Stimulated activated CD8-positive, alpha-beta memory T cell treated with anti-CD3 and anti-CD28 coated beads, Interleukin-4, amount 100 ng/mL, for 1 hour (primary cell): ENCODE data around the gene EFNA1.
A peak's percentile ranks its signal among the peaks of the same experiment; 100 is the strongest.

Source experiments
- DNase-seq, 2 donors: peaks; one replicate each; pipeline ENCODE4 v3.0.0-alpha.2; 2020; ENCODE audit warnings: low read depth in 2 of 2, low spot score in 1 of 2

EFNA1 gene

DNA sequence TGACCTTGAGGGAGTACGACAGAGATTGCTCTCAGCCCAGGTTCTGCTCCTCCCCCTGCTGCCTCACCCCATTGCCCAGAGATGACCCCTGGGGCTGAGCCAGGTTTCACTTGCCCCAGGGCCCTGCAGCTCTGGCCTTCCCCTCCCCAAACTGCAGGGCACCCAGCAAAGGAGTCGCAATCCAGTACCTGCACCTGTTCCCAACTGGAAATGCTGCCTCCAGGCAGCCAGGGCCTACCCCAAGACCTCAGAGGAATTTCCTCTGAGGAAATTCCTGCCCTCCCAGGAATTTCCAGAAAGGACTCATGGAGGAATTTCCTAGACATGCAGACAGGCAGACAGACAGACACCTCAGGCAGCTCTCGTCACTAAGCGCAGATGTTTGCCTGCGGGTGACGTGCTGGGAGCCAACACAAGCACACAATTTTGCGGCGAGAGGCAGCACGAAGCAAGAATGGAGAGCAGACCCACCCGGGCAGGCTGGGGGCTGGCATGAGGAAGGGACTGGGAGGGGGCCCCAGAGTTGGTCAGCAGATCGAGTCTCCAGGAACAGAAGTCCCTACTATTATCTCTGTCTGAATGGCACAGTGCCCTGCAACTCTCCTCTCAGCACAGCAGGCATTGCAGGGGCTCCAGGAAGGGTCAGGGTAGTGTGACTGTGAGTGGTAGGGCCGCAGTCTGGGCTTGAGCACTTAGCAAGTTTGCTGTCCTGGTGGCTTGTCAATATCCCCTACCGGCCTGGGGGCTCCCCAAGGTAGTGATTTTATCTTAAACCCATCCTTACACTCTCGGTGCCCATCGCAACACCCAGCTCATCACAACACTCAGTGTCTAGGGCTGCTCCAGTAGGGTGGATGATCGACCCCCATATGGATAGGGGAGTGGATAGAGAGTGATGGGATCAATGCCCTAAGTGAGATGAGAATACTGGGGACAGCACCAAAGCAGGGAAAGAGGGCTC is 2.9 kb upstream of the EFNA1 start:
- DNase-seq, result no peak

DNA sequence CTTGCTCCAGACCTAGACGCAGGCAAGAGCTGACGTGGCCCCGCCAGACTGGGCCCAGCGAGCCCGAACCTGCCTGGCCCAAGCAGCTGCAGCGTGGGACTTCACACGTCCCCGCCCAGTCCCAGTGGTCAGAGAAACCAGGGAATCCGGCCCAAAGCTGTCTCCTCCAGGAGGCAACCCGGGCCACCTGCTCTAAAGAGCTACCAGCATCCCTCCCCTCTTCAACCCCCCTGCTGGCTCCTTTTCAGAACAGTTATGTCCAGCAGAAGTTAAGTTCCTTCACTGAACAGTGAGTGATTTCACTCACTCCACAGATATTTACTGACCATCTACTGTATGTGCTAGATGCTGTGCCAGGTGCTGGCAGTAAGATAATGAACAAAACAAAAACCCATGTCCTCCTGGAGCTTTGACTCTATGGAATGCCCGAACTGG is 2.1 kb upstream of the EFNA1 start:
- DNase-seq, result no peak

DNA sequence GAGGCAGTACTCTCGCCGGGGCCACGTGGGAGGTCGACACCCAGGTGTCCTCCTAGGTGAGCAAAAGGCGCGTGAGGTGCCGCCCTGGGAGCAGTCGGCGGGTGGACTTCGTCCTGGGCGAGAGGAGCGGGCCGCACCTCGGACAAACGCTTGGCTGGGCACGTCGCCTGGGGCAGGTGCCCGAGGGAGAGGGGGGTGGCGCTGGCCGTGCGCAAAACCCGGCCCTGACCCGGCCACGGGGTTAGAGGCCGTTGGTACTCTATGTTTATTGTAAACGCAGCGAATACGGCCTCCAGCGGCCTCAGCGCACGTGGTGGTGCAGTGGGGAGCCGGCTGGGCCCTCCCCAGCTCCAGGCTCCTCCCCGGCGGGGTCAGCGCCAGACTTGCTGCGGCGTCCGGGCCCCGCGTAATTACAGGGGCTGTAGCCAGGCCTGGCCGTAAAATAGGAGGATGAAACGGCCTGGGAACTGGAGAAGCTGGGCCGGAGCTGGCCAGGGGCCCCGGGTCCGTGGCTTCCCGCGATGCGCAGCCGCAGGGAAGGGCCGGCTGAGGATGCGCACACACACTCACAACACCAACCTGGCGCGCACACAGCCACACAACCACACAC is 1.6 kb upstream of the EFNA1 start:
- no peak for DNase-seq

DNA sequence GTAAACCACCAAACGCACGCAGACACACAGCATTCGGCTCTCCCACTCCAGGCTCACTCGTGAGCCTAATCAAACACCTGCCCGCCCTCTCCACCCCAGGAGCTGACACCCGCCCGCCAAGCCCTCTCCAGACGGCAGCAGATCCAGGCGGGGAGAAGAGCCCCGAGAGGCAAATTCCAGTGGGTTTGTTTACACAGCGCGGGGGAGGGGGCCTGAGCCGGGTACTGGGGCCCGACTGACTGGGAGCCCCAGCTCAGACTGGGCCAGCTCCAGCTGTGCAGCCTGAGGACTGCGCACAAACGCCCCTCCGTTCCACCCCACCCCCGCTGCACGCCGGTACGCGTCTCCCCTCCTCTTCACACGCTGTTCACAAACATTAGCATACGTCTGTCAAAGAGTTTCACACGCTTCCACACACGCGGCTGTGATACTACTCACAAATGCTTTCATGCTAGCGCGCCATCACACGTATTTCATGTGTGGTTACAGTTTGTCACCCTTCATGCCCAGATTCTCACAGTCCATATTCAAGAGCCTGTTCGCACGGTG is 1.0 kb upstream of the EFNA1 start:
- DNase-seq, result no peak

DNA sequence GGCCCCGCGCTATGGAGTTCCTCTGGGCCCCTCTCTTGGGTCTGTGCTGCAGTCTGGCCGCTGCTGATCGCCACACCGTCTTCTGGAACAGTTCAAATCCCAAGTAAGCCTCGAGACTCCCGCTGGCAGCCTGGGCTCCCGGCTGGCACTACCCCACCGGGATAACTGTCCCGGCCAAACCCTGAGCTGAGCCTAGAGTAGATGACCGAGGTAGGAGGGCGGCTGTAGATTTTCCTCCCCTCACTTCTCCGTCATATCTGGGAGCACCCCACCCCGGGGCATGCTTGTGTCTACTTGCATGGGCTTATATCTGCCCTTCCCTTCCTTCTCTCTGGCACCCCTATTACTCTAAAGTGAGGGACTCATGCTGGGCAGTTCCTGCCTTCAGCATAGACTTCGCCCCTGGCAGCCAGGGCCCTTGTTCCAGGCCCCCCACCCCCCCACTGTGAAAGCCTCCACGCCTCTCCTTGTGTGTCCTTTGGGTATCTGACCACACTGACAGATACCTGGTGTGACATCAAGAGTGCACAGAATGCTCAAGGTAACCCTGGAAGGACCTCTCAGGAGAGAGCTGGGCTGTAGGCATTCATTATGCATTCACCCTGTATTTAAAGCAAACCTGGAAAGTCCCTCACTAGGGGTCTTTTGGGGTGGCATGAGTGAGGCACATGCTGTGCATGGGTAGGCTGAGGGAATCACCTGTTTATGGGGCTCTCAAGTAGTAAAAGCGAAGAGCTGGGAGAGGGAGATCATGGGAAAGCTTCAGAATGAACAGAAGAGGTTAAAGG is 485 bp downstream of the EFNA1 start:
- no peak for DNase-seq

DNA sequence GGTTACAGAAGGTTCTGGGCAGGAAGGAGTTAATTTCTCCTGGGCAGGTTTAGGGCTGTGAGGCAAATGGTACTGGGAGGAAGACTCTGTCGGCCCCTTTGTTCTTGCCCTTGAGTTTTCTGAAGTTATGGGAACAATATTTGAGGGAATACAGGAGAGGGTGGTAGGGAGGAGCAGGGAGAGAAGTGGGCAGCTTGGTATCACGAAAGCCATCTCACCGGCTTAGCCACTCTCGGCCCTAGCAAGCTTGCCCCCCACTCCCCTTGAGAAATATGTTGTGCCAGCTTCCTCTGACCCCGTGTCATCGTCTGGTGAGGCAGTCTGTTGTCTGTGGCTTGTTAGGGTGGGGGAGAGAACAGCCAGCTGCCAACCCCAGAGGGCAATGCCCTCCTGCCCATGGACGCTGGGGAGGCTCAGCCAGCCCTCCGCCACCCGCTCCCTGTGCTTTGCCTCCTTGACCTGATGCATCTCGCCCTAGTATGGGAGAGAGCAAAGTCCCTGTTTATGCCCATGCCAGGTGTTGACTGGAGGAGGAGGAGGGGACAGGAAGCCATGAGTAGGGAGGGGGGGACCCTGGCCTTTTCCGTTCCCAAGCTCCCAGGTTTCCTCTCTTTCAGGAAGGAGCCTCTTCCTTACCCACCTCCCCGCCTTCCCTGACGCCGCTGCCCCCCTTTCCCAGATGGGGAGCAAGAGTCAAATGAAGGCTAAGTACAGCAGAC is 1.2 kb downstream of the EFNA1 start:
- no peak for DNase-seq

DNA sequence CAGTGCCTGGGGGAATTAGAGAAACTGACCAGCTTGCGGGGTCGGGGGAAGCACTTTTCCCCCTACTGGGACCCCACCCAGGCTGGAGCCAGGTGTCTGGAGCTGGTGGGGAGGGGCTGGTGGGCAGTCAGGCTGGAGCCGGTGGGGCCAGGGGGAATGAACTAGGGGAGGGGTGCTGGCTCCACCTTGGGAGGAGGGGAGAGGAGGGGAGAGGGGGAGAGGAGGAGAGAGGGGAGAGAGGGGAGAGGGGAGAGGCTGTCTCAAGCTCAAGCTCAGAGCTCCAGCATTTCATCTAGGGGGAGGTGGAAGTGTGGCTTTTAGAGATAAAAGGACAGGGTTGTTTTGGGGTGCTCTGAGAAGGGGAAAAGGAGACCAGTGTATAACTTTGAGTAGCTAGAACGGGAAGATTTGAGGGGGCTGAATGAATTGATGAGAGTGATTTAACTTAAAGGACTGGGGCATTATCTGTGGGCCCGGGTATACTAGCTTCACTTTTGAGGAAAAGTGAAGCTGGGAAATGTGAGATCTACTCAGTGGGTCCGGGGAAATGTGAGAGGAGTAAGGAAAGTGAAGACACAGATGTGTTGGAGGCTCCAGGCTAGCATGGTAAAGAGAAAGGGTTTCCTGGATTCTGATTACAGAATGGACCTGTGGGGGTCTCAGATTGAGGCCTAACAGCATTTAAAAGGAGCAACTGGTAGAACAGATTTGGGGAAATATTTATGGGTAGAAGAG is 2.8 kb downstream of the EFNA1 start:
- no peak for DNase-seq

DNA sequence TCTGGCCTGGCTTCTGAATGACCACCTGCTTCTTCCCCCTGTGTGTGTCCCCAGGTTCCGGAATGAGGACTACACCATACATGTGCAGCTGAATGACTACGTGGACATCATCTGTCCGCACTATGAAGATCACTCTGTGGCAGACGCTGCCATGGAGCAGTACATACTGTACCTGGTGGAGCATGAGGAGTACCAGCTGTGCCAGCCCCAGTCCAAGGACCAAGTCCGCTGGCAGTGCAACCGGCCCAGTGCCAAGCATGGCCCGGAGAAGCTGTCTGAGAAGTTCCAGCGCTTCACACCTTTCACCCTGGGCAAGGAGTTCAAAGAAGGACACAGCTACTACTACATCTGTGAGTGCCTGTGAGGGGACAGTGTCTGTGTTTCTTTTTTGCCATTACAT is 3.6 kb downstream of the EFNA1 start:
- no peak for DNase-seq

DNA sequence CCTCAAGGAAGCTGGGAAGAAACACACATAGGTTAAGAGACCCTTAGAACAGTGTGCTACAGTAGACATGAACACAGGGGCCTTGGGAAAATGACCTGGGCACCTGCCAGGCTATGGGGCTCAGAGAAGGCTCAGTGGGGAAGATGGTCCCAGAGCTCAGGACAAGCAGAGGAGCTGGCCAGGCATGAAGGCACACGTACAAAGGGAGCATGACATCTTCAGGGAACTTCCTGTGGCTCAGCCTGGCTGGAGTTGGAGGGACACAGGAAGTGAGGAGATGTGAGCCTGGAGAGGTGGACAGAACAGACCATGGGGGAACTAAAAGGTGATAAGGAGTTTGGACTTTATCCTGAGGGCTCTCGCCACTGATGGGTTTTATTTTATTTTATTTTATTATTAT is 4.2 kb downstream of the EFNA1 start:
- no peak for DNase-seq

DNA sequence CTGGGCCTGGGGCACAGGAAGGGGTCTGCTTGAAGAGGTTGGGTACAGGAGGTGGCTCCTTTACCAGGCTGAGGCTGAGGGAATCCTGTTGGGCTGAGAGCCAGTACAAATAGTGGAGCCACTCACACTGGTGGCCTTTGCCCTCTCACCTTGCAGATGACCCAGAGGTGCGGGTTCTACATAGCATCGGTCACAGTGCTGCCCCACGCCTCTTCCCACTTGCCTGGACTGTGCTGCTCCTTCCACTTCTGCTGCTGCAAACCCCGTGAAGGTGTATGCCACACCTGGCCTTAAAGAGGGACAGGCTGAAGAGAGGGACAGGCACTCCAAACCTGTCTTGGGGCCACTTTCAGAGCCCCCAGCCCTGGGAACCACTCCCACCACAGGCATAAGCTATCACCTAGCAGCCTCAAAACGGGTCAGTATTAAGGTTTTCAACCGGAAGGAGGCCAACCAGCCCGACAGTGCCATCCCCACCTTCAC is 6.2 kb downstream of the EFNA1 start:
- no peak for DNase-seq

DNA sequence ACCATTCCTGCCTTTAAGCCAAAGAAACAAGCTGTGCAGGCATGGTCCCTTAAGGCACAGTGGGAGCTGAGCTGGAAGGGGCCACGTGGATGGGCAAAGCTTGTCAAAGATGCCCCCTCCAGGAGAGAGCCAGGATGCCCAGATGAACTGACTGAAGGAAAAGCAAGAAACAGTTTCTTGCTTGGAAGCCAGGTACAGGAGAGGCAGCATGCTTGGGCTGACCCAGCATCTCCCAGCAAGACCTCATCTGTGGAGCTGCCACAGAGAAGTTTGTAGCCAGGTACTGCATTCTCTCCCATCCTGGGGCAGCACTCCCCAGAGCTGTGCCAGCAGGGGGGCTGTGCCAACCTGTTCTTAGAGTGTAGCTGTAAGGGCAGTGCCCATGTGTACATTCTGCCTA is 6.6 kb downstream of the EFNA1 start:
- no peak for DNase-seq

DNA sequence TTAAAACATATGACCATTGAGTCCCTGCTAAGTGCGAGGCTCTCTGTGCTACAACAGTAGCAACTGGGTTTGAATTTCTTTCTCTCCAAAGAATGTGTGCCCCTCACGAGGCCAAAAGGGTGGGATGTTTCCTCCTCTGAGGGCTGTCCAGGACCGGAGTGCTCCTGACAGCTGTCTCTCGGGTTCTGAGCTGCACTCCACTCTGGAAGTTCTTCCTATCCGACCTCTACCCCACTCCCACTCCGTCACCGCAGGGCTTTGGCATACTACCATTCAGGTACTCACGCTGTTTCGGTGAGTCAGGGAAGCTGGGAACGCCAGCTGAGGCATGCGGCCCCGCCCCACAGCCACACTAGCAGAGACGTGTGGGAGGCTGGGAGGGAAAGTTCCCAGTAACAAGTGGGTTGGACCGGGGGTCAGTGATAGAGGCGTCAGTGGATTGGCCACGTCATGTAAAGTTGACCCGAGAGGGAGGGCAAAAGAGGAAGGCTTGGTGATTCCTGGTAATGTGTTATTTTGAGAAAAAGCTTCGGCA is 7.3 kb downstream of the EFNA1 start:
- no peak for DNase-seq

DNA sequence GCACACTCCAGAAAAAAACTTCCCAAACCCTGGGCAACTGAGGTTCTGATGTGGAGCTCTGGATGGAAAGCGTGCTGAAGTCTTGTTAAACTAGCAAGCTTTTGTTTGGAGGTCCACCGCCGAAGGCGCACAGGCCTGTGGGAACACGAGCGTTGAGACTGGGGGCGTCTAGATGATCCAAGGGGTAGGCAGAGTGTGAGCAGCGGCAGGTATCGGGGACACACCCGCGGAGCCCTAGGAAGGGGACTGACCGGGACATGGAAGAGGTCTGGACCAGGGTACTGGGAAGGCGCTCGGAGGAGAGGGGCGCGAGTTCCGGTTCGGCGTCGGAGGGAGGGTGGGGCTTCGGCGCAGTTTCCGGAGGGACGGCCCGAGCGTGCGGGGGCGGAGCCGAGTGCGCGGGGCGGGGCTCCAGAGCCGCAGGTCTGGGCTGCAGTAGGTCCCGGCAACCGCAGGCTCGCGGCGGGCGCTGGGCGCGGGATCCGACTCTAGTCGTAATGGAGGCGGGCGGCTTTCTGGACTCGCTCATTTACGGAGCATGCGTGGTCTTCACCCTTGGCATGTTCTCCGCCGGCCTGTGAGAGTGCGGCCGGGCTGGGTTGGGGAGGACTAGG is 7.8 kb downstream of the EFNA1 start, which contains the start of gene SLC50A1:
SLC50A1 (plus strand) TSS at position 438 of the 614 bp plus-strand sequence; CDS start at position 498, 60 bp downstream.
- DNase-seq, result peak; percentile 84 to 87

DNA sequence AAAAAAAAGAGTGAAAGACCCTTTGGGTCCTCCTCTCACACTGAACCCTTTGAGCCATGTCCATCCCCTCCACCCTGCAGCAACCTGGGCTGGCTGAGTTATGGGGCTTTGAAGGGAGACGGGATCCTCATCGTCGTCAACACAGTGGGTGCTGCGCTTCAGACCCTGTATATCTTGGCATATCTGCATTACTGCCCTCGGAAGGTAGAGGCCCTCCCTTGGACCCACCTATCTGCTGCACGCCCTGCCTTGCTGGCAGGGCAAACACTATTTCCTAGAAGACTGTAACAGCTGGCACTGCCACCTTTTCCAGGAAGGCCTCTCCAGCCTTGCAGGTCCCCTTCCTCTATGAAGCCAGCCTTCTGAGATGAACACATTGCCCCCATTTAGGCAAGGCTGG is 9.1 kb downstream of the EFNA1 start:
- no peak for DNase-seq

DNA sequence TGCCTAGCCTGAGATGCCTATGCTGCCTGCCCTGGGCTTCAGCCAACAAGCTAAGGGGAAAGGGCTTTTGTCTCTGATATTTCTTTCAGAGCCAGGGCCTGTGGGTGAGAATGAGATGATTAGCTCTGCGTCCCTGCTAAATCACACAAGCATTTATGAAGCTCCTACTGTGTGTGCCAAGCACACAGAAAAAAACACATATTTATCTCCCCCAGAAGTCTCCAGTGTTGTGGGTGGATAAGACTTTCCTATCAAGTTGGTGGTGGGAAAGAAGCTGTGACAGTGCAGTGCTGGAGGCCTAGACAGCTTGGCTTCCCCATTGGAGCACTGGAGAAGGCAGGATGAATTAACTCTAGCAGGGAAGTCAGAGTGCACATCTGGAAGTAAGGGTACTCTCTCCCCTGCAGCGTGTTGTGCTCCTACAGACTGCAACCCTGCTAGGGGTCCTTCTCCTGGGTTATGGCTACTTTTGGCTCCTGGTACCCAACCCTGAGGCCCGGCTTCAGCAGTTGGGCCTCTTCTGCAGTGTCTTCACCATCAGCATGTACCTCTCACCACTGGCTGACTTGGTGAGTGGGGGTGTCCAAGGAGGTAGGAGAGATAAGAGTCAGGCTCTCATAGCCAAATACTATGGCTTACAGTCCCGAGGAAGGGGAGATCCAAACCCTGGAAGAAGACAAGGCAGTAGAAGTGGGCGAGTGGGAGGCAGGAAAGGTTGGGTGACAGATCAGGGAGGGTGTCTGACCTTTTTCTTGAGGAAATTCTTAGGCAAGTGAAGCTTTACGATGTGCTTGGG is 9.7 kb downstream of the EFNA1 start:
- DNase-seq, result no peak

DNA sequence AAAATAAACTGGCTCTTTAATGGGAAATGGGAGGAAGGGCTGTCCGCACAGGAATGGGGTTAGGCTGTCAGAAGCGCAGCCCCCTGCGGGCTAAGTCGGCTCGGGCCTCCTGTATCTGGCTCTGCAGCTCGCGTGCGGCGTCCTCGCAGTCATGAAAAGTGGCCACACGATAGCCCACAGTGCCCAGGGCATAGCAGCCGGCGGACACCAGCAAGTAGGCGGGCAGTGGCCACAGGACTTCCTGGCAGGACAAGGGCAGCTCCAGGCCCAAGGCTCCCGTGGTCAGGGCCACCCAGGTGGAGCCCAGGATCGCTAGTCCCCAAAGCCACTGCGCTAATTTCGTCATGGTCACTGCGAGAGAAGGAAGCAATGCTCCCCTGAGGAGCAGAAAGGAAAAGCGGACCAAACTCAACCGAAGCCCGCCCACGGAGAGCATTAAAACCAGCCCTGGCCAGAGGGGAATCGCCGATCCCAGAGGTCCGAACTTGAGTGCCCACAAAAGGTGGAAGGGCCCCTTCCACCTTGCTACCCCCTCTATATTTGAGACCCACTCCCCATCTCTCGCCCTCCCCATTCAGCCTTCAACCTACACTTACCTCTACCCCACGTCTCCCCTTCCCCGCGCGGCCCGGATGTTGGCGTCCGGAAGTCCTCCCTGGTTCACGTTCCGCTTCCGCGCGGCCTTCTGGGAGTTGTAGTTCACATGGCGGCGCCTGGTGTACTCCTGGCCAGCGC is 12.4 kb downstream of the EFNA1 start, which contains the start of gene DPM3:
DPM3 (minus strand) TSS at position 637 of the 735 bp plus-strand sequence; CDS start at position 346, 291 bp downstream.
- peak; percentile 69 to 76 for DNase-seq

DNA sequence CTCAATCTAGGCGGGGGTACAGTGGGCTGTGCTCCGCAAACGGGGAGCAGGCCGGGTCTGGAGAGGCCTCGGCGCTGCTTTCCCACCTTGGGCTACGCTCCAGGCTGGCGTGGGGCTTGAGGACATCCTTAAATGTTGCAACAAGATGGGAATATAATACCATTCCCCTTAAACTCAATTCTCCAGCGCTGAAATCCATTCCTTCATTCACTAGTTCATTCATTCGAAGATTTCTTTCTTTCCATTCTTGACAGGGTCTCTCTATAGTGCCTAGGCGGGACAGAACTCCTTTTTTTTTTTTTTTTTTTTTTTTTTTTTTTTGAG is 12.9 kb downstream of the EFNA1 start:
- no peak for DNase-seq

DNA sequence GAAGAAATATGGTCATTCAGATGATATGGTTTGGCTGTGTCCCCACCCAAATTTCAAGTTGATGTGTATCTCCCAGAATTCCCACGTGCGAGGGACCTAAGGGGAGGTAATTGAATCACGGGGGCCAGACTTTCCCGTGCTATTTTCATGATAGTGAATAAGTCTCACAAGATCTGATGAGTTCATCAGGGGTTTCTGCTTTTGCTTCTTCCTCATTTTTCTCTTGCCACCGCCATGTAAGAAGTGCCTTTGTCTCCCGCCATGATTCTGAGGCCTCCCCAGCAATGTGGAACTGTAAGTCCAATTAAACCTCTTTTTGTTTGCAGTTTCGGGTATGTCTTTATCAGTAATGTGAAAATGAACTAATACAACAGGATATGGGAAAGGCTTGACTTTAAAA is 14.1 kb downstream of the EFNA1 start:
- no peak for DNase-seq
